ENCODE measurements around the gene ZG16.
A peak's percentile ranks its signal among the peaks of the same experiment; 100 is the strongest.

The ZG16 gene

DNA sequence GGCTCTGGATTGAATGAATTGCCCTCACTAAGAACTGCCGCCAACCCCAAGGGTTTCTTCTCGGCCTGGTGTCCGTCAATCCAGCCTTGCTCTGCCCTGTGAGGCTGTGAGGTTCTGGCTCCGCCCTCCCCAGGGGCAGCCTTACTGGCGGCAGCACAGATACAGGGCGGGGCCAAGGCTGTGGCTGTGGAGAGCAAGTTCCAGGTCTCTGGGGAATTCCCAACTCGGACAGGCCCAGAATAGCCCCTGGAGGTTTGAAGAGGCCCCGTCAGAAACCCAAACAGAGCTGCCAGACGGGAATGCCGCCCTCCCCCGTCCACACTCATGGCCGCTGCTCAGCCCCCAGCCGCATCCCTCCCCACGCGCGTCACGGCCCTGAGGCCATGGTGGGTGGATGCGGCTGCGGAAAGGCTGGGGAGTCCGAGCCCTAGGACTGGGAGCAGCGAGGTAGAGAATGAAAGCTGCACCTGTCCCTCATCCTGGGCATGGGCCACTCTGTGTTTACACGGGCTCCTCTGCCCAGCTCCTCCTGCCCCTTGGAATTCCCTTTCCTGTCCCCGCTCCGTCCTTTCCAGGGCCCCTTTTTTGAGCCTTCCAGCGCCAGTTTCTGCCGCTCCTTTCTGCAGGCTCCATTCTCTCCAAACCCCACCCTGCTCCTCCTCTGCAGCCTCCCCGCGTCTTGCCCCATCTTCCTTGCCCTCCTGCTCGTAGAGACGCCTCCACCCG is 33.3 kb downstream of the ZG16 start:
- DNase-seq (ENCODE audit: extremely low read depth, low read depth): peak; percentile 92
- H3K4me3 ChIP-seq (replicated peaks; ENCODE audit: low read depth, low read length): peak overlapping the region; percentile 74
- TF ChIP-seq, protein P1, sequence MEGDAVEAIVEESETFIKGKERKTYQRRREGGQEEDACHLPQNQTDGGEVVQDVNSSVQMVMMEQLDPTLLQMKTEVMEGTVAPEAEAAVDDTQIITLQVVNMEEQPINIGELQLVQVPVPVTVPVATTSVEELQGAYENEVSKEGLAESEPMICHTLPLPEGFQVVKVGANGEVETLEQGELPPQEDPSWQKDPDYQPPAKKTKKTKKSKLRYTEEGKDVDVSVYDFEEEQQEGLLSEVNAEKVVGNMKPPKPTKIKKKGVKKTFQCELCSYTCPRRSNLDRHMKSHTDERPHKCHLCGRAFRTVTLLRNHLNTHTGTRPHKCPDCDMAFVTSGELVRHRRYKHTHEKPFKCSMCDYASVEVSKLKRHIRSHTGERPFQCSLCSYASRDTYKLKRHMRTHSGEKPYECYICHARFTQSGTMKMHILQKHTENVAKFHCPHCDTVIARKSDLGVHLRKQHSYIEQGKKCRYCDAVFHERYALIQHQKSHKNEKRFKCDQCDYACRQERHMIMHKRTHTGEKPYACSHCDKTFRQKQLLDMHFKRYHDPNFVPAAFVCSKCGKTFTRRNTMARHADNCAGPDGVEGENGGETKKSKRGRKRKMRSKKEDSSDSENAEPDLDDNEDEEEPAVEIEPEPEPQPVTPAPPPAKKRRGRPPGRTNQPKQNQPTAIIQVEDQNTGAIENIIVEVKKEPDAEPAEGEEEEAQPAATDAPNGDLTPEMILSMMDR (IDR thresholded peaks at IDR 0.05; ENCODE audit: low read depth, low read length, missing control alignments): no peak

DNA sequence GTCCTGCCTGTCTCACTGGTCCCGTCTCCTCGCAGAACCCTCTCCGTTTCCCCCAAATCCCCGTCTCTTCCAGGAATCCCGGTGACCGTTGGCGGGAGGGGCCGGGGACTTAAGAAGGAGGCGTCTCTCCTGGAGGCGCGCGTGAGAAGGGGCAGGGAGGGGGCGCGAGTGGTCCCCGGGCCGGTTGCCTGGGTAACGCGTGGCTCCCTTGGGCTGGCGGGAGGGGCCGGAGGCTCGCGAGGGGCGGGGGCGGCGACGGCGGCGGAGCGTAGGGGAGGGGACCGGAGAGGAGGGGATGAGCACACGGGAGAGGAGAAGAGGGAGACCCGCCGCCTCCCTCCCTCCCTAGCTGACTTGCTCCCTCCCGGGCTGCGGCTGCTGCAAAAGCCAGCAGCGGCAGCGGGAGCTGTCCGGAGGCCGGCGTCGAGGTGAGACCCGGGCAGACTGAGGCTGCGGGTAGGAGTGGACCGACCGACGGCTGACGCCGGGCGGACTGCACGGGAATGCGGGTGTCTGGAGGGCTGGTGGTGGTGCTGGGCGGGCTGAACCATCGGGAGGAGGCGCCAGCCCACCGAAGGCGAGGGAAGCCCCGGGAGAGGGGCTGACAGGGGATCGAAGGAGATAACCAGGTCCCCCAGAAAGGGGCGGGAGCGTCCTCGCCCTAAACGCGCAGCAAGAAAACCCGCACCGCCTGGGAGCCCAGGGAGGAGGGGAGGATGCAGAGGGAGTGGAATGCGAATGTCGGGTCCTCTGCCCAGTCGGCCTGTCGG is 34.0 kb downstream of the ZG16 start, which contains the start of gene PRRT2:
TSS of gene PRRT2 (plus strand) at position 298 of the 770 bp plus-strand sequence. CDS start 862 bp downstream, outside the sequence.
- no peak for DNase-seq (ENCODE audit: extremely low read depth, low read depth)
- TF ChIP-seq, protein P1 (IDR thresholded peaks at IDR 0.05; ENCODE audit: low read depth, low read length, missing control alignments): no peak
- H3K4me3 ChIP-seq (replicated peaks; ENCODE audit: low read depth, low read length): peak within 1 kb of the TSS; percentile 74

DNA sequence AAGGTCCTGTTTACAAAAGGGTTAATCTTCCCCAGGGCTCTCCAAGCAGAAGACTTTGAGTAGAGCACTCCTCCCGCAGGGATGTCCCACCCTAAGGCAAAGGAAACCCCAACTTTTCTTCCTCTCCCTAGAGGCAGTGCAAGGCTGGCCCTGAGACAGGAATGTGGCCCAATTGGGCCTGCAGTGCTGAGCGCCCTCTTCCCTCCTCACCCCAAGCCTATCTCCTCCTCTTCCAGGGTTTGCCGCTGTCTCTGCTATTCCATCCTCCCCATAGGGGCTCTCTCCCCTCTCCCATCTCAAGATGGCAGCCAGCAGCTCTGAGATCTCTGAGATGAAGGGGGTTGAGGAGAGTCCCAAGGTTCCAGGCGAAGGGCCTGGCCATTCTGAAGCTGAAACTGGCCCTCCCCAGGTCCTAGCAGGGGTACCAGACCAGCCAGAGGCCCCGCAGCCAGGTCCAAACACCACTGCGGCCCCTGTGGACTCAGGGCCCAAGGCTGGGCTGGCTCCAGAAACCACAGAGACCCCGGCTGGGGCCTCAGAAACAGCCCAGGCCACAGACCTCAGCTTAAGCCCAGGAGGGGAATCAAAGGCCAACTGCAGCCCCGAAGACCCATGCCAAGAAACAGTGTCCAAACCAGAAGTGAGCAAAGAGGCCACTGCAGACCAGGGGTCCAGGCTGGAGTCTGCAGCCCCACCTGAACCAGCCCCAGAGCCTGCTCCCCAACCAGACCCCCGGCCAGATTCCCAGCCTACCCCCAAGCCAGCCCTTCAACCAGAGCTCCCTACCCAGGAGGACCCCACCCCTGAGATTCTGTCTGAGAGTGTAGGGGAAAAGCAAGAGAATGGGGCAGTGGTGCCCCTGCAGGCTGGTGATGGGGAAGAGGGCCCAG is 34.9 kb downstream of the ZG16 start:
- no peak for DNase-seq (ENCODE audit: extremely low read depth, low read depth)
- H3K4me3 ChIP-seq (replicated peaks; ENCODE audit: low read depth, low read length): peak overlapping the region; percentile 74
- TF ChIP-seq, protein P1 (IDR thresholded peaks at IDR 0.05; ENCODE audit: low read depth, low read length, missing control alignments): no peak

DNA sequence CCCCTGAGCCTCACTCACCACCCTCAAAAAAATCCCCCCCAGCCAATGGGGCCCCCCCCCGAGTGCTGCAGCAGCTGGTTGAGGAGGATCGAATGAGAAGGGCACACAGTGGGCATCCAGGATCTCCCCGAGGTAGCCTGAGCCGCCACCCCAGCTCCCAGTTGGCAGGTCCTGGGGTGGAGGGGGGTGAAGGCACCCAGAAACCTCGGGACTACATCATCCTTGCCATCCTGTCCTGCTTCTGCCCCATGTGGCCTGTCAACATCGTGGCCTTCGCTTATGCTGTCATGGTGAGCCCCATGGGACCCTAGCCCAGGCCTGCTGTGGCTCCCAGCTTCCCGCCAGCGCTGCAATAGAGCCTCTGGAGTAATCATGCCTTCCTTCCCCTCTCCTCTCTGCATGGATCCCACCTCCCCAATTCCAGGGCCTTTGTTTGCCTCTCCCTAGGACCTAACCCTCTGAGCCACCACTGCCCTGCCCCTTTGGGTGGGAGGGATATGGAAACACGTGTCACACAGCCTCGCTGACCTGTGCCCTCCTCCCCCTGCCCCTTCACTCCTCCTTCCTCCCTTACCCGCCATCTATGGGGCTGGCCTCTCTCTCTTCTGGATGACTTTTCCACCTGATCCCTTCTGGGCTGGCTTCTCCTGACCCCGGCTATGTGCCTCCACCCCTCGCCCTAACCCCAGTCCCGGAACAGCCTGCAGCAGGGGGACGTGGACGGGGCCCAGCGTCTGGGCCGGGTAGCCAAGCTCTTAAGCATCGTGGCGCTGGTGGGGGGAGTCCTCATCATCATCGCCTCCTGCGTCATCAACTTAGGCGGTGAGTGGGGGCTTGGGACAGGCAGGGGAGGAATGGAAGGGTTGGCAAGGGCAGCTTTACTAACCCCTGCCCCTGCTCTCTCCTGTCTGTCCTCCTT is 35.8 kb downstream of the ZG16 start:
- no peak for DNase-seq (ENCODE audit: extremely low read depth, low read depth)
- TF ChIP-seq, protein P1 (IDR thresholded peaks at IDR 0.05; ENCODE audit: low read depth, low read length, missing control alignments): no peak
- H3K4me3 ChIP-seq (replicated peaks; ENCODE audit: low read depth, low read length): no peak overlapping the region

DNA sequence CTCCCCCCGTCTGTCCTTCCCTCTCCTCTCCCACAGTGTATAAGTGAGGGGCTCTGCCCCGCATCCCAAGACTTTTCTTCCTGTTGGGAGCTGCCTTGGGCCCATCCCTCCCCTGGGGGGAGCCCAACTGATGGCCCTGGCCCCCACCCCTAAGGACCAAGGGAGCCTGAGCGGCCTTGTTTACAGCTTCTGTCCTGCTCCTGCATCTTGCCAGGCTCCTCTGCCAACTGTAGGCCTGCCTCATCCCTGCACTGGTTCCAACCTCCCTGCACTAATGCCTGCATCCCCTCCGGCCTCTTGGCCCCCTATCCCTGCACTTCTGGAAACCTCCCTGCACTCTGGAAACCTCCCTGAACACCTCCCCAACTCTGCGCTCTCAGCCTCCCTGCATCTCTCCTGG is 36.5 kb downstream of the ZG16 start:
- no peak for DNase-seq (ENCODE audit: extremely low read depth, low read depth)
- peak overlapping the region; percentile 87 for H3K4me3 ChIP-seq (replicated peaks; ENCODE audit: low read depth, low read length)
- TF ChIP-seq, protein P1 (IDR thresholded peaks at IDR 0.05; ENCODE audit: low read depth, low read length, missing control alignments): no peak
